SH-SY5Y (cell line): ENCODE data around the gene SLK.

Experiments used
- GATA2 ChIP-seq: IDR thresholded peaks from 2 replicates; pipeline ENCODE4 v1.6.1; 2011; ENCODE audit warnings: mild to moderate bottlenecking, low read depth, low read length
- GATA3 ChIP-seq: IDR thresholded peaks from 2 replicates; pipeline ENCODE4 v1.6.1; 2011; ENCODE audit warnings: low read depth, mild to moderate bottlenecking, low read length, moderate library complexity

DNA sequence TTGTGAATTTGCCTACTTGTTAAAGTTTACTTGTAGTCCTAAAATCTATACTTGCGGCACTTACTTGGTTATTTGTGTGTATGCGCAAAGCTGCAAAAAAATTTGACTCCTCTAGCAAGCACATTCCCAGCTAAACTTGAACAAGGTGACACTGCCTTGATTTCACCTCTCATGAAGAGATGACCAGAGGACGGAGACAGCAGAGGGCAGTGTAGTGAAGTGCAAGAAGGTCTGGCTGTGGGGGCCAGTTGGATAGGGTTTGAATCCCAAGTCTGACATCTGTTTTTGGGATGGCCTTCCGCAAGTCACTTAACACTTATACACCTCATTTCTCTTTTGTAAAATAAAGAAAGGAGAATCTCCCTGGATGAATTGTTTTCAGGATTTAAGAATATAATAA is 15.7 kb downstream of the SLK start:
- TF ChIP-seq GATA2 (no peak), GATA3 (no peak)
